ENCODE measurements around the gene FGF1.

Gene FGF1

DNA sequence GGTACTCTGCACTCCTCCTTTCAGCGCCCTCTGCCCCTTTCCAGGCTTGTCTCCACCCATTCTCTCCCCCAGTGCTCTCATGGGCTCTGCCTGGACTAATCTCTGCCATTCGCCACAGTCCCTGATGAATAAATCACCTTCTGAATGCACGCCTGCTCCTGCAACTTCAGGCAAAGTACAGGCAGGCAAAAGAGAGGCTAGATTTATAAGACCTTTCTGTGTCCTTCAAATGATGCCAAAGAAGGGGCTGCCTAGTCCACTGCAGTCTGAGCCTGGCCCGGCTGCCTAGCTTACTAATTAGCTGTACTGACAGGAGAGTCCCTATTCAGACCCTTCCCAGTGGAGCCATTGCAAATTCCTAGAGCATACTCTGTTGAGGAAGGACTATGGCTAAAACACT is 7.4 kb downstream of the FGF1 start (continued):
- no peak for TF ChIP-seq TSHZ2 (CRISPR knock-in tag; IDR thresholded peaks at IDR 0.05)

DNA sequence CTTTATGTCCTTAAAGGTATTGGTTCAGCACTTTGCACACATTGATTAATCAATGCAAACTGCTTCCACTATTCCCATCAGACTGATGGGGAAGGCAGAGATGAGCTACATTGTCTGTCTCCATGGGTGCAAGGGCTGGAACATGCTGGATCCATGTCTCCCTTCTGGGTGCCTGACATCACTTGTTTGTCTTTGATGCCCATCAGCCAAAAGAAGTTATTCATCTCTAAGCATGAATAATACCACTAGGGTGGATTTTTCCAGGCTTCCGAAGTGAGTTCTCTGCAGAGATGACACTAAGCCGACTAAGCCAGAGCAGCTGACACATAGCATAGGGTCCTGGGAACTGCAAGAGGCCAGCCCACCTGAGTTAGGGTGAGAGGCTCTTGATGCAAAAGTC is 8.7 kb downstream of the FGF1 start:
- TF ChIP-seq CSDC2 (CRISPR knock-in tag; IDR thresholded peaks at IDR 0.05): no peak
- no peak for TF ChIP-seq OSR1 (CRISPR knock-in tag; IDR thresholded peaks at IDR 0.05)
- no peak for TF ChIP-seq PATZ1 (CRISPR knock-in tag; IDR thresholded peaks at IDR 0.05; ENCODE audit: borderline replicate concordance)
- no peak for TF ChIP-seq ZFP30 (CRISPR knock-in tag; IDR thresholded peaks at IDR 0.05)
- no peak for TF ChIP-seq ZNF565 (CRISPR knock-in tag; conservative IDR thresholded peaks at IDR 0.05; ENCODE audit: low read depth)
- TF ChIP-seq ZFP3 (CRISPR knock-in tag; IDR thresholded peaks at IDR 0.05): no peak
- no peak for TF ChIP-seq PPARA (CRISPR knock-in tag; IDR thresholded peaks at IDR 0.05; ENCODE audit: borderline replicate concordance)
- TF ChIP-seq ESRRG (CRISPR knock-in tag; IDR thresholded peaks at IDR 0.05): no peak
- no peak for TF ChIP-seq TOX (CRISPR knock-in tag; IDR thresholded peaks at IDR 0.05; ENCODE audit: borderline replicate concordance)
- TF ChIP-seq ZC3H10 (CRISPR knock-in tag; IDR thresholded peaks at IDR 0.05): no peak
- TF ChIP-seq RARB (CRISPR knock-in tag; IDR thresholded peaks at IDR 0.05): no peak
- TF ChIP-seq, protein P1, sequence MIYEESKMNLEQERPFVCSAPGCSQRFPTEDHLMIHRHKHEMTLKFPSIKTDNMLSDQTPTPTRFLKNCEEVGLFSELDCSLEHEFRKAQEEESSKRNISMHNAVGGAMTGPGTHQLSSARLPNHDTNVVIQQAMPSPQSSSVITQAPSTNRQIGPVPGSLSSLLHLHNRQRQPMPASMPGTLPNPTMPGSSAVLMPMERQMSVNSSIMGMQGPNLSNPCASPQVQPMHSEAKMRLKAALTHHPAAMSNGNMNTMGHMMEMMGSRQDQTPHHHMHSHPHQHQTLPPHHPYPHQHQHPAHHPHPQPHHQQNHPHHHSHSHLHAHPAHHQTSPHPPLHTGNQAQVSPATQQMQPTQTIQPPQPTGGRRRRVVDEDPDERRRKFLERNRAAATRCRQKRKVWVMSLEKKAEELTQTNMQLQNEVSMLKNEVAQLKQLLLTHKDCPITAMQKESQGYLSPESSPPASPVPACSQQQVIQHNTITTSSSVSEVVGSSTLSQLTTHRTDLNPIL (CRISPR knock-in tag; IDR thresholded peaks at IDR 0.05; ENCODE audit: low read depth): no peak
- ATAC-seq: no peak

- TF ChIP-seq TSHZ2 (CRISPR knock-in tag; IDR thresholded peaks at IDR 0.05): no peak
- TF ChIP-seq PATZ1 (CRISPR knock-in tag; IDR thresholded peaks at IDR 0.05; ENCODE audit: borderline replicate concordance): no peak
- TF ChIP-seq BACH2 (CRISPR knock-in tag; IDR thresholded peaks at IDR 0.05; ENCODE audit: borderline replicate concordance): no peak
- TF ChIP-seq OSR1 (CRISPR knock-in tag; IDR thresholded peaks at IDR 0.05): no peak
- TF ChIP-seq, protein P1 (CRISPR knock-in tag; IDR thresholded peaks at IDR 0.05; ENCODE audit: low read depth): no peak
- no peak for TF ChIP-seq TCF4 (CRISPR knock-in tag; IDR thresholded peaks at IDR 0.05; ENCODE audit: borderline replicate concordance)
- TF ChIP-seq, protein P2, sequence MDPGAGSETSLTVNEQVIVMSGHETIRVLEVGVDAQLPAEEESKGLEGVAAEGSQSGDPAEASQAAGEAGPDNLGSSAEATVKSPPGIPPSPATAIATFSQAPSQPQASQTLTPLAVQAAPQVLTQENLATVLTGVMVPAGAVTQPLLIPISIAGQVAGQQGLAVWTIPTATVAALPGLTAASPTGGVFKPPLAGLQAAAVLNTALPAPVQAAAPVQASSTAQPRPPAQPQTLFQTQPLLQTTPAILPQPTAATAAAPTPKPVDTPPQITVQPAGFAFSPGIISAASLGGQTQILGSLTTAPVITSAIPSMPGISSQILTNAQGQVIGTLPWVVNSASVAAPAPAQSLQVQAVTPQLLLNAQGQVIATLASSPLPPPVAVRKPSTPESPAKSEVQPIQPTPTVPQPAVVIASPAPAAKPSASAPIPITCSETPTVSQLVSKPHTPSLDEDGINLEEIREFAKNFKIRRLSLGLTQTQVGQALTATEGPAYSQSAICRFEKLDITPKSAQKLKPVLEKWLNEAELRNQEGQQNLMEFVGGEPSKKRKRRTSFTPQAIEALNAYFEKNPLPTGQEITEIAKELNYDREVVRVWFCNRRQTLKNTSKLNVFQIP (CRISPR knock-in tag; IDR thresholded peaks at IDR 0.05; ENCODE audit: borderline replicate concordance, low read depth): no peak
- no peak for TF ChIP-seq ISL1 (CRISPR knock-in tag; IDR thresholded peaks at IDR 0.05)
- TF ChIP-seq GLIS3 (CRISPR knock-in tag; IDR thresholded peaks at IDR 0.05): no peak
- TF ChIP-seq ZNF8 (CRISPR knock-in tag; IDR thresholded peaks at IDR 0.05): no peak
- no peak for TF ChIP-seq ESRRG (CRISPR knock-in tag; IDR thresholded peaks at IDR 0.05)
- TF ChIP-seq SNAI2 (CRISPR knock-in tag; IDR thresholded peaks at IDR 0.05): no peak
- no peak for TF ChIP-seq CSDC2 (CRISPR knock-in tag; IDR thresholded peaks at IDR 0.05)
- TF ChIP-seq RARB (CRISPR knock-in tag; IDR thresholded peaks at IDR 0.05): no peak
- no peak for TF ChIP-seq ZFP30 (CRISPR knock-in tag; IDR thresholded peaks at IDR 0.05)
- no peak for TF ChIP-seq ZNF70 (CRISPR knock-in tag; IDR thresholded peaks at IDR 0.05)
- TF ChIP-seq PPARA (CRISPR knock-in tag; IDR thresholded peaks at IDR 0.05; ENCODE audit: borderline replicate concordance): no peak
- TF ChIP-seq, protein P3, sequence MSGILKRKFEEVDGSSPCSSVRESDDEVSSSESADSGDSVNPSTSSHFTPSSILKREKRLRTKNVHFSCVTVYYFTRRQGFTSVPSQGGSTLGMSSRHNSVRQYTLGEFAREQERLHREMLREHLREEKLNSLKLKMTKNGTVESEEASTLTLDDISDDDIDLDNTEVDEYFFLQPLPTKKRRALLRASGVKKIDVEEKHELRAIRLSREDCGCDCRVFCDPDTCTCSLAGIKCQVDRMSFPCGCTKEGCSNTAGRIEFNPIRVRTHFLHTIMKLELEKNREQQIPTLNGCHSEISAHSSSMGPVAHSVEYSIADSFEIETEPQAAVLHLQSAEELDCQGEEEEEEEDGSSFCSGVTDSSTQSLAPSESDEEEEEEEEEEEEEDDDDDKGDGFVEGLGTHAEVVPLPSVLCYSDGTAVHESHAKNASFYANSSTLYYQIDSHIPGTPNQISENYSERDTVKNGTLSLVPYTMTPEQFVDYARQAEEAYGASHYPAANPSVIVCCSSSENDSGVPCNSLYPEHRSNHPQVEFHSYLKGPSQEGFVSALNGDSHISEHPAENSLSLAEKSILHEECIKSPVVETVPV (CRISPR knock-in tag; IDR thresholded peaks at IDR 0.05): no peak
- no peak for TF ChIP-seq ARNTL (CRISPR knock-in tag; IDR thresholded peaks at IDR 0.05; ENCODE audit: borderline replicate concordance, low read depth)
- ATAC-seq: no peak
These were observed 9.6 kb downstream of the FGF1 start for GRCh38 chr5:142676318-142676717.
